ENCODE results near the gene VAT1L.

Gene VAT1L, protein sequence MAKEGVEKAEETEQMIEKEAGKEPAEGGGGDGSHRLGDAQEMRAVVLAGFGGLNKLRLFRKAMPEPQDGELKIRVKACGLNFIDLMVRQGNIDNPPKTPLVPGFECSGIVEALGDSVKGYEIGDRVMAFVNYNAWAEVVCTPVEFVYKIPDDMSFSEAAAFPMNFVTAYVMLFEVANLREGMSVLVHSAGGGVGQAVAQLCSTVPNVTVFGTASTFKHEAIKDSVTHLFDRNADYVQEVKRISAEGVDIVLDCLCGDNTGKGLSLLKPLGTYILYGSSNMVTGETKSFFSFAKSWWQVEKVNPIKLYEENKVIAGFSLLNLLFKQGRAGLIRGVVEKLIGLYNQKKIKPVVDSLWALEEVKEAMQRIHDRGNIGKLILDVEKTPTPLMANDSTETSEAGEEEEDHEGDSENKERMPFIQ

DNA sequence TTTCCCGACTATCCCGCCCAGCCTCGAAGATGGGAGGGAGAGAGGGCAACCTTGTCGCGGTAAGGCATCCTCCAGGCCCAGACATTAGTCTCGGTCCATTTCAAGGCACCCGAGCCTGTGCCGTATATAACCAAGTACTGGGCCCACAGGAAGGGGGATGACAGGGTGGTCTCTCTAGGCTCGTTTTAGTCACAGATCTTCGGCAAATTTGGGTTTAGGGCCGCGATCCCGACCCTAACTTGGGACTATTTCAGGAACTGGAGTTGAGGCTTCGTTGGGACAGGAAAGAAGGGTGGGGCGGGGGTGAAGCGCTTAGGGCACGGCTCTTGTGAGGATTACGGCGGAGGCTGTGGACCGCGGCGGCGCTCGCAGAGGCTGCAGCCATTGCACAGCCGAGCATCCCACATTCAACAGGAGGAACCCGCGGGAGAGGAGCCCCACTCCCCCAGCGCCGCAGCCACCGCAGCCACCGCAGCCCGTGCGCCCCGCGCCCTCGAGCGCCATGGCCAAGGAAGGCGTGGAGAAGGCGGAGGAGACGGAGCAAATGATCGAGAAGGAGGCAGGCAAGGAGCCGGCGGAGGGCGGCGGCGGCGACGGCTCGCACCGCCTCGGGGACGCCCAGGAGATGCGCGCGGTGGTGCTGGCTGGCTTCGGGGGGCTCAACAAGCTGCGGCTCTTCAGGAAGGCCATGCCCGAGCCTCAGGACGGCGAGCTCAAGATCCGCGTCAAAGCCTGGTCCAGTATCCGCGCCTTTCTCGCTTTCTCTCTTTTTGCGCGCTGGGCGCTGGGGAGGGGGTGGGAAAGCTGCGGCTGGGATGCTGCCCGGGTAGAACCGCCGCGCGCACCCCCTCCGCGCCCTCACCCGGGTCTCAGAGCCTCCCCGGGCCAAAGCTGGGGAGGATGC is at the start of gene VAT1L:
Gene VAT1L (plus strand): TSS at position 384 of the 904 bp plus-strand sequence. CDS start 119 bp downstream, at position 503.
- peak; percentile 48 to 61 for DNase-seq (ENCODE audit: low read depth in 1 of 2, low spot score in 1 of 2)
- in situ Hi-C loops (cut with HindIII; ENCODE audit: low pct_unique_long_range_greater_than_20kb, low sequenced_read_pairs) = no loop called here
- TF ChIP-seq JUND (IDR thresholded peaks at IDR 0.05; ENCODE audit: low read depth) = no peak

DNA sequence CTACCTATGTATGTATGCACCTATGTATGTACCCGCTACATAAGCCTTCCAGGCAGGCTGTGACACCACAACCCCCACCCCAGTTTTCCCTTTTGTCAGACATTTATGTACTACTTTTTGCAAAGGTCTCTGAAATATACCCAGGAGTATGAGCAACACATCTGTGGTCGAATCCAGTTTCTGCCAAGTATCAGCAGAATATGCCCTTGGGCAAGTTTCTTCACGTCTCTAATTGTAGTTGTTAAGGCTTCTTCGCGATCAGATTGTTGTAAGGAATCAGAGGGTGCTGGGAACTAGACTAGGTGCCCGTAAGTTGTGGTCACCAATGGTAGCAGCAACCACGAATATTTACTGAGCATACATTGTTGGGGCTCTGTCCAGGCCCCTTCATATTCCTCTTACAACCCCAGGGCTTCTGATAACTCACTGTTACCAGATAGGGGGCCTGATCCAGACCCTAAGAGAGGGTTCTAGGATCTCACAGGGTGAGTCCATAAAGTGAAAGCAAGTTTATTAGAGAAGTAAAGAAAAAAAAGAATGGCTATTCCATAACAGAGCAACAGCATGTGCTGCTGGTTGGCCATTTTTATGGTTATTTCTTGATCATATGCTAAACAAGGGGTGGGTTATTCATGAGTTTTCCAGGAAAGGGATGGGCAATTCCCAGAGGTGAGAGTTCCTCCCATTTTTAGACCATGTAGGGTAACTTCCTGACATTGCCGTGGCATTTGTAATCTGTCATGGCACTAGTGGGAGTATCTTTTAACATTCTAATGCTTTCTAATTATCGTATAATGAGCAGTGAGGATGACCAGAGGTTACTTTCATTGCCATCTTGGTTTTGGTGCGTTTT is 49.4 kb upstream of the VAT1L start:
- no peak for TF ChIP-seq JUND (IDR thresholded peaks at IDR 0.05; ENCODE audit: low read depth)
- no peak for DNase-seq (ENCODE audit: low read depth in 1 of 2, low spot score in 1 of 2)
- in situ Hi-C loops (cut with HindIII; ENCODE audit: low pct_unique_long_range_greater_than_20kb, low sequenced_read_pairs) = no loop called here

DNA sequence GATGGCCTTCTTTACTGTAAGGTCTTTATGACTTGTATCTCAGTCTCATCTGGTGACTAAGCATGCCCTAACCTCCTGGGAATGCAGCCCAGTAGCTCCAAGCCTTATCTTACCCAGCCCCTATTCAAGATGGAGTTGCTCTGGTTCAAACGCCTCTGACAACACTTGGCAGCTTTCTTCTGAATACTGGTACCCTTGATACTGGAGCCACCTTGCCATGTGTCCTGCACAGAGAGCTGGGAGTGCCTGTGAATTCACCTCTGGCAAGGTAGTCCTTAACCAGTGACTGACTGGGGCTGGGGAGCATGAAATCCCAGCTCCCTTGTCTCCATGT is 48.8 kb upstream of the VAT1L start:
- in situ Hi-C loops (cut with HindIII; ENCODE audit: low pct_unique_long_range_greater_than_20kb, low sequenced_read_pairs) = no loop called here
- DNase-seq (ENCODE audit: low read depth in 1 of 2, low spot score in 1 of 2) = no peak
- TF ChIP-seq JUND (IDR thresholded peaks at IDR 0.05; ENCODE audit: low read depth) = no peak

DNA sequence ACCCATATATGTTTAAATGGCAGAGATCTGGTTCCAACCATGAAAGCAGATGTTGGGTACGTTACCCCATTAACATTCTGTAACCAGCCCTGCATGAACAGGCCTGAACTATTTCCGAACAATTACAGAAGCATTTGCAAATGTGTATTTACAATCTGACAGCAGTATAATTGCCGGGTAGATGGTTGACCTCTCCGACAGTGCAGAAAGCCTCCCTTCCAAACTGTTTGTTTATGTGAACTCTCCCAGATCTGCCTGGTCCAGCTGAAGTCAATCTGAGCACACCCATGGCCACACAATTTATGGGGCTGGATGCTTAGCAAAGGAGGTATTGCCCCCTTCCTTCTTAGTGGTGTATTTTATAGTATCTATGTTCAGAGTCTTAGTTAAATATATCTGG is 44.2 kb upstream of the VAT1L start:
- in situ Hi-C loops (cut with HindIII; ENCODE audit: low pct_unique_long_range_greater_than_20kb, low sequenced_read_pairs) = no loop called here
- TF ChIP-seq JUND (IDR thresholded peaks at IDR 0.05; ENCODE audit: low read depth) = no peak
- no peak for DNase-seq (ENCODE audit: low read depth in 1 of 2, low spot score in 1 of 2)

DNA sequence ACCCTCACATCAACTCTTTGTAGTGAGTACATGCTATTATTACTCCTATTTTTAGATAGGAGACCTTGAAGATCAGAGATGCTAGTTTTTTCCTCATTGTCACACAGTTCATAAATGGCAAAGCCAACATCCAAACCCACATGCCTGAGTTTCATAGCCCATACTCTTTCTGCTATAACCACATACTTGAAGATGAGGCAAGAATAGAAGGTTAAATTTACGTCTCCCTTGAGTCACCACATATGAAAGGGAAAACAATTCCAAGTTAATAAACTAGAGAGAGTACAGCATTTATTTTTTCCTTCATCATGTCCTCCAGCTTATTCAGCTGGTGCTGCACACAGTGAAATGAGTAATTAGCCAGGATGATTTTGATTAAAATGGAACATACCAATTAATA is 42.4 kb upstream of the VAT1L start:
- DNase-seq (ENCODE audit: low read depth in 1 of 2, low spot score in 1 of 2) = no peak
- no peak for TF ChIP-seq JUND (IDR thresholded peaks at IDR 0.05; ENCODE audit: low read depth)
- in situ Hi-C loops (cut with HindIII; ENCODE audit: low pct_unique_long_range_greater_than_20kb, low sequenced_read_pairs) = no loop called here

DNA sequence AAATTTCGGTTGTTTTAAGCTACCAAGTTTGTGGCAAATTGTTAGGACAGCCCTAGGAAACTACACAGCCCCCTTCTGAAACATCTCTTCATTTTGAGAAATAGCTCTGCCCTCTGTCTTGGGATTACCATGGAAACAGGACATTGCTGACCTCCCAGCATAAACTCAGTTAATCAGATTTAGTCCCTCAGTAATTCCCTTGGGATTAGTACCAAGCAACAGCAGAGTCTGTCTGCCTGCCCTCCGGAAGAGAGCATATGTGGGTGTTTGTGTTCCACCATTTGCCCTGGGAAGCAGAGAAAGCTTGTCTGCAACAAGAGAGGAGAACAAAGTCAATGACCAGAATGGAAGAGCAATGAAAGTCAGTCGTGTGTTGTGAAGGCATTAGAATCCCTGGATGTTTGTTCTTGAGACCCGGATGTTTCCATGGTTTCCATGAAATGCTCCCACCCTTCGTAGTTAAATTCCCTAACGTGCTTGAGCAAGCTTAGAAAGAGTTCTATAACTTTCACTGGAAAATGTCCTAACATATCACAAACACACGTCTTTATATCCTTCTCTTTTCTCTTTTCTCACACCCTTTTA is 39.9 kb upstream of the VAT1L start:
- in situ Hi-C loops (cut with HindIII; ENCODE audit: low pct_unique_long_range_greater_than_20kb, low sequenced_read_pairs) = no loop called here
- DNase-seq (ENCODE audit: low read depth in 1 of 2, low spot score in 1 of 2) = no peak
- no peak for TF ChIP-seq JUND (IDR thresholded peaks at IDR 0.05; ENCODE audit: low read depth)

DNA sequence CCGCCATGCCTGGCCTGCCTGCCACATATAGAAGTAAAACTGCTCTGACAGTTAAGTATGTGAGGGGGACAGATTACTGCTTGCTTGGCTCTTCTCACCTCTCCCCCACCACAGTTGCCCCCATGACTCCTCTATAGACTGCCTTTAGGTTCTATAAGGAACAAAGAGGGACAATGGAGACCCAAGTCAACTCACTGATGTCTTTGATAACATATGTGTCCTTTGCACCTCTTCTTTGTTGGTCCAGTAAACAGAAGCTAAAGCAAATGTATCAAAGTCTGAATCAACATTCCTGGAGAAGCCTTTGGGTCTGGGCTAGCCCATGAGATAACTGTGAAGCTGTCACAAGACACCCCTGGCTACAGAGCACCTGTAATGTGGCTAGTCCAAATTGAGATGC is 38.9 kb upstream of the VAT1L start:
- no peak for TF ChIP-seq JUND (IDR thresholded peaks at IDR 0.05; ENCODE audit: low read depth)
- no peak for DNase-seq (ENCODE audit: low read depth in 1 of 2, low spot score in 1 of 2)
- in situ Hi-C loops (cut with HindIII; ENCODE audit: low pct_unique_long_range_greater_than_20kb, low sequenced_read_pairs) = no loop called here

DNA sequence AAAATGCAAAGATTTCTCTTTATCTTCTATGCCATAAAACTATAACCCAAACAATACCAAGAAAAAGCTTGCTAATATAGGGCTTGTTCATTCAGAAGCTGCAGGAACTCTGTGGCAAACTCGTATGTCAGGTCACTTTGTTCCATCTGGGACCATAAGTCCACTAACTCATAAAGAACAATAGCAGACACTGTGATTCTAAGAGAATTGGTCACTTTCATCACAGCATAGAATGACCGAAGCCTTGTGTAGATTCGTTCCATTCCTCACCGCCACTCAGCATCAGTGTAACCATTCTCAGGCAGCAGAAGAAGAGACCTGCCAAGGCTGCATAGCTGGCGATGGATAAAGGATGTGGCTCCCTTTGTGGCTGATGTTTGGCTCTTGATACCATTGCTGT is 30.3 kb upstream of the VAT1L start:
- in situ Hi-C loops (cut with HindIII; ENCODE audit: low pct_unique_long_range_greater_than_20kb, low sequenced_read_pairs) = no loop called here
- no peak for TF ChIP-seq JUND (IDR thresholded peaks at IDR 0.05; ENCODE audit: low read depth)
- DNase-seq (ENCODE audit: low read depth in 1 of 2, low spot score in 1 of 2) = no peak

DNA sequence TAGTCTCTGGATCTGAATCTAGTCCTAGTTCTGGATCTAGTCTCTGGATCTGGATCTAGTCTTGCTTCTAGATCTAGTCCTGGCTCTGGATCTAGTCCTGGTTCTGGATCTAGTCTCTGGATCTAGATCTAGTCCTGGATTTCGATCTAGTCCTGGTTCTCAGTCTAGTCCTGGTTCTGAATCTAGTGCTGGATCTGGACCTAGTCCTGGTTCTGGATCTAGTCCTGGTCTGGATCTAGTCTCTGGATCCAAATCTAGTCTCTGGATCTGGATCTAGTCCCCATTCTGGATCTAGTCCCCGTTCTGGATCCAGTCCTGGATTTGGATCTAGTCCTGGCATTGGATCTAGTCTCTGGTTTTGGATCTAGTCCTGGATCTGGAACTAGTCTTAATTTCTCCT is 29.9 kb upstream of the VAT1L start:
- in situ Hi-C loops (cut with HindIII; ENCODE audit: low pct_unique_long_range_greater_than_20kb, low sequenced_read_pairs) = no loop called here
- DNase-seq (ENCODE audit: low read depth in 1 of 2, low spot score in 1 of 2) = no peak
- TF ChIP-seq JUND (IDR thresholded peaks at IDR 0.05; ENCODE audit: low read depth) = no peak

DNA sequence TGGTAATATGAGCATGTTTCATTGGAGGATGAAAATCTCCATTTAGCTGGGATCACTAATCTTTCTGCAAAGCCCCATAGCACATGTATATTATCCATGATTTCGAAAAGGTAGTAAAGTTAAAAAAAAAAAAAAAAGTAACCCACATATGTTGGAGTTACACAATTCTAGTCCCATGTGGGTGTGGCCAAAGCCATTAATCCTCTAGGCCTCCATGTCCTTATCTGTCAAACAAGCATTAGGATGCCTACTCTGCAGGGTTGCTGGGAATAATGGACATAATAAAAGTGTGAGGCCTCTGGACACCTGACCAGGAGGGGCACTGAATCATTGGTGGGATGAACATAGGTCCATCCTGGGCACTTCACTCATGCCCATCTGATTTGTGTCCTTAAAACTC is 29.2 kb upstream of the VAT1L start:
- in situ Hi-C loops (cut with HindIII; ENCODE audit: low pct_unique_long_range_greater_than_20kb, low sequenced_read_pairs) = no loop called here
- no peak for DNase-seq (ENCODE audit: low read depth in 1 of 2, low spot score in 1 of 2)
- TF ChIP-seq JUND (IDR thresholded peaks at IDR 0.05; ENCODE audit: low read depth) = no peak

DNA sequence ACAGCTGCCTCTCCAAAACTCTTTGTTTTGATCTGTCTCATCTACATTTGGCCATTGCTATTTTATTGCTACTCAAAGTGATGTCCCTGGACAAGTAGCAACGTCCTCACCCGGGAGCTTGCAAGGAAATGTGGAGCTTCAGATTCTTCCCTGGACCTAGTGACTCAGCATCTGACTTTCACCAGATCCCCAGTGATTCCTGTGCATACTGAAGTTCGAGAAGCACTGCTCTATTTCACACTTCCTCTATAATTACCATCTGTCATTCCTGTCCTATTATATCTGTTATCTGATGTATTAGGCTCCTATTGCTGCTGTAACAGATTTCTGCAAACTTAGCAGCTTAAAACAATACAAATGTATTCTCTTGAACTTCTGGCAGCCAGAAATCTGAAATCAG is 28.5 kb upstream of the VAT1L start:
- in situ Hi-C loops (cut with HindIII; ENCODE audit: low pct_unique_long_range_greater_than_20kb, low sequenced_read_pairs) = no loop called here
- no peak for TF ChIP-seq JUND (IDR thresholded peaks at IDR 0.05; ENCODE audit: low read depth)
- DNase-seq (ENCODE audit: low read depth in 1 of 2, low spot score in 1 of 2) = no peak

DNA sequence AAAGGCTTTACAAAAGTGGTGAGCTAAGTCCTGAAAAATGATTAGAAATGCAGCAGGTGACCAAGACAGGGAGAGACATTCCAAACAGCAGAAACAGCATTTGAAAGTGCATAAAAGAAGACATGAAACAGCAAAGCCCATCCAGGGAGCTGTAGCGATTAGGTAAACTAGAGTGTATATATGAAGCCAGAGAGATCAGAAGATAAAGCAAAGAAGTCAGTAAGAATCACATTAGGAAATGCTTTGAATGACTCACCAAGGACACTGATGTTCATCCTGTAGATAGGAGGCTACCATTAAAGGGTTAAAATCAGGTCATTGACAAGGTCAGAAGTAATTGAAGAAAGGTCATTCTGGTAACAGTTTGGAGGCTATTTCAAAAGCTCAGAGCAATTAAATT is 27.6 kb upstream of the VAT1L start:
- no peak for TF ChIP-seq JUND (IDR thresholded peaks at IDR 0.05; ENCODE audit: low read depth)
- no peak for DNase-seq (ENCODE audit: low read depth in 1 of 2, low spot score in 1 of 2)
- in situ Hi-C loops (cut with HindIII; ENCODE audit: low pct_unique_long_range_greater_than_20kb, low sequenced_read_pairs) = no loop called here

Measured in T47D (cell line).